ENCODE measurements around the gene ZBTB1. TPM values are rescaled to one million over a fixed set of nuclear protein-coding genes. Genes with fewer than 3 reads are reported as not detected.

ZBTB1 gene
- total and polyA plus RNA-seq, 9 of the 15 experiments (the other 6 are each of a cell fraction or from before 2014, with no cell fraction given): 2.3 to 16.5 (median 9.0) TPM

DNA sequence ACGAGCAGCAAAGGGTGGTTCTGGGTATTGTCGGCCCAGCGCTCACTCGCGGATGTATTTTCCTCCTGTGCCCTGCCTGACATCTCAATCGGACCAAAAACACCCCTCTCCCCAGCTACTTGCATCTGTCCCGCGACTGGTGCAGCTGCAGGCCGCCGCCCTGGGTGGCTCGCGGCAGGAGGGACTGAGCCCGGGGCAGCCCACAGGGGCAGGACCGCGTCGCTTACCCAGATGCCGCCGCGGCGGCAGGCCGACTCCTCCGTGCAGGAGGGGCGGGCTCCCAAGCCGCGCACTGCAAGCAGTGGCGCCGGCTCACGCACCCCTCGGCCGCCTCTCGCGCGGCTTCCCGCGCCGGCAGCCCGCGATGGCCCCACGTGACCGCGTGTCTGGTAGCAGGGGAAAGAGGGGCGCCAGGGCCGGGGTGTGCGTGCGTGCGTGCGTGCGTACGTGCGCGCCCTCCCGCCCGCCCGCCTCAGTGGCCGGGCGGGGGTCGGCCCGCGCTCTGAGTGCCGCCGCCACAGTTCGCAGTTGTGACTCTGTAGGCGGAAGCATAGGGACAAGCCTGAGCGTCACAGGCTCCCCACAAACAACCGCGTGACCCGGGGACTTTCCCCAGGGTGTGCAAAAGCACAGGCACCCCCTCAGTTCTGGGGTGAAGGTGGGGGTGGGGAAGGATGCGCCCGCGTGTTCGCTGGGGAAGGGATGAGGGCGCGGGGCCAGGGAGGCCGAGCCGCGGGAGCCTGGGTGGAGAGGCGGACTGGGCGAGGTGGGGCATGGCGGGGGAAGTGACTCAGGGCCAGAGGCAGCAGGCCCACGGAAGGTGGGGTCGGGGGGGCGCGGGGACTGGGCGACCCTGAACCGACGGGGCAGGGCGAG is 898 bp upstream of the ZBTB1 start, which contains the start of gene ZBTB25 (continued):
- TF ChIP-seq, protein P1, sequence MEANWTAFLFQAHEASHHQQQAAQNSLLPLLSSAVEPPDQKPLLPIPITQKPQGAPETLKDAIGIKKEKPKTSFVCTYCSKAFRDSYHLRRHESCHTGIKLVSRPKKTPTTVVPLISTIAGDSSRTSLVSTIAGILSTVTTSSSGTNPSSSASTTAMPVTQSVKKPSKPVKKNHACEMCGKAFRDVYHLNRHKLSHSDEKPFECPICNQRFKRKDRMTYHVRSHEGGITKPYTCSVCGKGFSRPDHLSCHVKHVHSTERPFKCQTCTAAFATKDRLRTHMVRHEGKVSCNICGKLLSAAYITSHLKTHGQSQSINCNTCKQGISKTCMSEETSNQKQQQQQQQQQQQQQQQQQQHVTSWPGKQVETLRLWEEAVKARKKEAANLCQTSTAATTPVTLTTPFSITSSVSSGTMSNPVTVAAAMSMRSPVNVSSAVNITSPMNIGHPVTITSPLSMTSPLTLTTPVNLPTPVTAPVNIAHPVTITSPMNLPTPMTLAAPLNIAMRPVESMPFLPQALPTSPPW (CRISPR knock-in tag; IDR thresholded peaks at IDR 0.05): peak; percentile 78
- TF ChIP-seq, protein P2, sequence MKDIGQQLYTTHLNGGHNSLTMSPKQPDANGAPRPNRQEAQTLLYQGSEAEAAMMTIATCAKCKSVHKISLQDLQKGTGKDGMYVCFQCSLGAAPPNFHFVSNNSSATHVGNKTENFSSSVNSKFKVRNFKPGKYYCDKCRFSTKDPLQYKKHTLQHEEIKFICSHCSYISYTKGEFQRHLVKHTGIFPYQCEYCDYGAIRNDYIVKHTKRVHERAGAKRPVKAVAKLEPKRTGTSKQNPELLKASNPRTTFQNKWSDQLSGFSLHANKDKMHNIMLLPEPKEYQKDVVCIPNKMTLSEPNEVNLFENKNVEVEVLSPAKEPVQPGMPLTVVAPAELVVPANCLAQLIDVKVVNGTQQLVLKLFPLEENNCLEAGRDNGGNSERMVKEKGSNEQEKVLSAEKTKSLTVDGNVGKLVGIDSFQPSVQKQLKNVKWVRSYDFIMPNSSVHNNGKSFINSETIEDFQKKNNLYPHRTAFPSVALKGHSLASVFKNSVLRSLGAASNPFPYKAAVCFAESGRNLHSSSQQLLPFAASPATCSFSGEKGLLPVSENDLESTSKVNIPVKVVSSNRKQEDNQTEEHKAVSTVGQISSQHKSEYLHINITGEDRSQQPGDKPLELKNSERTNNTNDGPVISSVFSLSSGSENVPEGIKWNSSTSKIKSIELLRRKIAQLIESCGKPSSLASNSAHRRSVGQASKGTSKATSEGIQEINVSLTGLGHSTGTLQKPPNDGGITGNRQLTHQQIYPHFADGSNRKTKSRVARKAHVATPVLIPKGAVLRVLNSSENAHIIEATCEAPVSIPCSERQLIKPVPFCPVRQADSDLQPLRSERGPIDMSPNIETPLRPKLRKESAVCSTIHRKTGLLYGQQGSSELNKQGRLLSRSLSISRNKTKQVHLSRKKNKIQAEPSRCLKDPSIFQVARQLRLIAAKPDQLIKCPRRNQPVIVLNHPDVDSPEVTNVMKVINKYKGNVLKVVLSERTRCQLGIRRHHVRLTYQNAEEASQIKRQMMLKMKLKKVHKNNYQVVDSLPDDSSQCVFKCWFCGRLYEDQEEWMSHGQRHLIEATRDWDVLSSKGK (CRISPR knock-in tag; IDR thresholded peaks at IDR 0.05): no peak
- TF ChIP-seq ZBTB11 (CRISPR knock-in tag; IDR thresholded peaks at IDR 0.05) (peak in 2 of 3 experiments; percentile 37 to 48; a peak in 2 of 6 replicates), ZNF316 (IDR thresholded peaks at IDR 0.05) (no peak), PCBP1 (IDR thresholded peaks at IDR 0.05; ENCODE audit: low read depth, low read length, poor library complexity, severe bottlenecking) (peak; percentile 45), GATAD2B (IDR thresholded peaks at IDR 0.05; ENCODE audit: borderline replicate concordance) (peak; percentile 60; the same call in 1 of the 2 replicates), ZBTB2 (IDR thresholded peaks at IDR 0.05) (0 out of 2 replicates have a peak, but pooled peaks have one; percentile 20), POLR2B (IDR thresholded peaks at IDR 0.05; ENCODE audit: low read depth, partially characterized antibody) (no peak), RHOXF2B (CRISPR knock-in tag; conservative IDR thresholded peaks at IDR 0.05) (no peak), SUPT5H (IDR thresholded peaks at IDR 0.05) (peak; percentile 64), NFYB (IDR thresholded peaks at IDR 0.05; ENCODE audit: extremely low read depth, insufficient read length) (no peak), RBFOX2 (IDR thresholded peaks at IDR 0.05; ENCODE audit: low read depth, low read length) (peak; percentile 83), ASH1L (IDR thresholded peaks at IDR 0.05; ENCODE audit: borderline replicate concordance, low read depth, partially characterized antibody) (no peak)
- TF ChIP-seq, protein P3, sequence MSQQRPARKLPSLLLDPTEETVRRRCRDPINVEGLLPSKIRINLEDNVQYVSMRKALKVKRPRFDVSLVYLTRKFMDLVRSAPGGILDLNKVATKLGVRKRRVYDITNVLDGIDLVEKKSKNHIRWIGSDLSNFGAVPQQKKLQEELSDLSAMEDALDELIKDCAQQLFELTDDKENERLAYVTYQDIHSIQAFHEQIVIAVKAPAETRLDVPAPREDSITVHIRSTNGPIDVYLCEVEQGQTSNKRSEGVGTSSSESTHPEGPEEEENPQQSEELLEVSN (IDR thresholded peaks at IDR 0.05; ENCODE audit: borderline replicate concordance in 1 of 2, extremely low read depth in 1 of 2, insufficient read depth in 1 of 2, insufficient read length in 1 of 2, low read depth in 1 of 2, low read length in 1 of 2, poor library complexity in 1 of 2, severe bottlenecking in 1 of 2): peak; percentile 82 to 95
